Ishikawa (cell line): ENCODE results near the gene DDRGK1.

Source experiments
- CEBPB ChIP-seq: IDR thresholded peaks from 2 replicates; pipeline ENCODE4 v1.6.1; 2012
- MAX ChIP-seq: IDR thresholded peaks from 2 replicates; pipeline ENCODE4 v1.6.1; 2012
- NFIC ChIP-seq: IDR thresholded peaks from 2 replicates; pipeline ENCODE4 v1.6.1; 2012
- RAD21 ChIP-seq: IDR thresholded peaks from 2 replicates; pipeline ENCODE4 v1.6.1; 2012; ENCODE audit warnings: low read depth
- USF1 ChIP-seq: IDR thresholded peaks from 2 replicates; pipeline ENCODE4 v1.6.1; 2012

- TF ChIP-seq NFIC (no peak), MAX (no peak; the same call in none of the 2 replicates), USF1 (no peak), CEBPB (no peak), RAD21 (no peak)
Observed at GRCh38 chr20:3239026-3239866, 34.8 kb upstream of the DDRGK1 start, which contains the start of gene SLC4A11.
